Measurements from ENCODE around the gene RAVER2.

Gene RAVER2

DNA sequence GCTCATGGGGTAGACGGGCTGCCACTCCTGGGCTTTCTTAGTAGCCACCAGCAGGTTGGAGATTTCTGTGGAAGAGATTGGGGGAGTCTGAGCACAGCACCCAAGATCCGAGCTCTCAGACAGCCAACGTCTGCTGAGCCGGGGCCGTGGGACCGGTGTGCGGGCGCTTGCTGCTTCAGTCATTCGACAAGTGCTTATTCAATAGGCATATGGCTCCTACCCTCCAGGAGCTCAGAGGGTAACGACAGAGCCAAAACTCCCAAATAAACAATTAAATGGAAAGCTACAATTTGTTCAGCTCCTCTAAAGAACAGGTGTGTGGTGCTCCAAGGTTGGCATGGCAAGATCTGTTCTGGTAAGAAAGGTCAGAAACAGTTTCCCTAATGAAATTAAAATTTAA, 106.0 kb downstream of the RAVER2 start:
- in situ Hi-C loops (cut with MboI; ENCODE audit: low pct_unique_long_range_greater_than_20kb, low sequenced_read_pairs, unreplicated experiment), result loop anchor here (25.0 kb wide), 1 partner anchor 186 kb away; no protein-coding TSS in a partner anchor
- TF ChIP-seq, protein P1, sequence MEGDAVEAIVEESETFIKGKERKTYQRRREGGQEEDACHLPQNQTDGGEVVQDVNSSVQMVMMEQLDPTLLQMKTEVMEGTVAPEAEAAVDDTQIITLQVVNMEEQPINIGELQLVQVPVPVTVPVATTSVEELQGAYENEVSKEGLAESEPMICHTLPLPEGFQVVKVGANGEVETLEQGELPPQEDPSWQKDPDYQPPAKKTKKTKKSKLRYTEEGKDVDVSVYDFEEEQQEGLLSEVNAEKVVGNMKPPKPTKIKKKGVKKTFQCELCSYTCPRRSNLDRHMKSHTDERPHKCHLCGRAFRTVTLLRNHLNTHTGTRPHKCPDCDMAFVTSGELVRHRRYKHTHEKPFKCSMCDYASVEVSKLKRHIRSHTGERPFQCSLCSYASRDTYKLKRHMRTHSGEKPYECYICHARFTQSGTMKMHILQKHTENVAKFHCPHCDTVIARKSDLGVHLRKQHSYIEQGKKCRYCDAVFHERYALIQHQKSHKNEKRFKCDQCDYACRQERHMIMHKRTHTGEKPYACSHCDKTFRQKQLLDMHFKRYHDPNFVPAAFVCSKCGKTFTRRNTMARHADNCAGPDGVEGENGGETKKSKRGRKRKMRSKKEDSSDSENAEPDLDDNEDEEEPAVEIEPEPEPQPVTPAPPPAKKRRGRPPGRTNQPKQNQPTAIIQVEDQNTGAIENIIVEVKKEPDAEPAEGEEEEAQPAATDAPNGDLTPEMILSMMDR (IDR thresholded peaks at IDR 0.05; ENCODE audit: extremely low read depth, insufficient read depth, missing control alignments), result no peak
- no peak for DNase-seq (ENCODE audit: low spot score)

DNA sequence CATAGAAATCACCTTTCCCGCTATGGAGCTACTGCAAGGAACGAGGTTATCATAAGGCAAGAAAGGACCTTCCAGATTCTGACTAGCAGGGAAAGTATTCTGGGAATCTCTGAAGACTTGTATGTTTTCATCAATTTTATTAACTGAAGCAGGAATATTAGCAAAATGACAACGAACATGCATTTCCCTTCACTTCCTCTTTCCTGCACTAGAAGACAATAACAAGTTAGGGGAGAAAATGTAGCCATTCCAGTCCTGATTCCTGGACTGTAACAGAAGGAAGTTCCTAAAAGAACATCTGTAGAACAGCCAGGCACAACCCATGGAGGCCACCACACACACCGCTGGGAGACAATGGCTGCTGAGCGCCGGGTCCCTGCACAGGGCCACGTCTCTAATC, 106.8 kb downstream of the RAVER2 start:
- in situ Hi-C loops (cut with MboI; ENCODE audit: low pct_unique_long_range_greater_than_20kb, low sequenced_read_pairs, unreplicated experiment), result loop anchor here (25.0 kb wide), 1 partner anchor 186 kb away; no protein-coding TSS in a partner anchor
- TF ChIP-seq, protein P1 (IDR thresholded peaks at IDR 0.05; ENCODE audit: extremely low read depth, insufficient read depth, missing control alignments), result no peak
- no peak for DNase-seq (ENCODE audit: low spot score)

DNA sequence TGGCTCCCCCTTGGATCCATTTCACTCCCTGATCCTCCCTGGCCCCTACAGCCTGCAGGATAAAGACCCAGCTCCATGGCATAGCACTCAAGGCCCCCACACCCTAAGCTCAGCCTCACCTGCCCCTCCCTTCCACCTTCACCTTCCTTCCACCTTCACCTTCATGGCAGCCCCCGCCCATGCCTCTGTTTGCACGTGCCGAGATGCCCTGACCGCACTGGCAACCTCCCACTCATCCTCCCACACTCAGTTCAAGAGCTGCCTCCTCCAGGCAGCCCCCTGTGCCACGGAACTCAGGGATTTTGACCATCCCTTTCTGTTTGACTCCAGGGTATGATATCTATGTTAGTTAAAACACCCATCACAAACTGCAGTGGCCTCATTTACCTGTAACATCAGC, 109.8 kb downstream of the RAVER2 start:
- DNase-seq (ENCODE audit: low spot score), result no peak
- TF ChIP-seq, protein P1 (IDR thresholded peaks at IDR 0.05; ENCODE audit: extremely low read depth, insufficient read depth, missing control alignments), result no peak
- in situ Hi-C loops (cut with MboI; ENCODE audit: low pct_unique_long_range_greater_than_20kb, low sequenced_read_pairs, unreplicated experiment), result loop anchor here (25.0 kb wide), 1 partner anchor 183 kb away; no protein-coding TSS in a partner anchor

DNA sequence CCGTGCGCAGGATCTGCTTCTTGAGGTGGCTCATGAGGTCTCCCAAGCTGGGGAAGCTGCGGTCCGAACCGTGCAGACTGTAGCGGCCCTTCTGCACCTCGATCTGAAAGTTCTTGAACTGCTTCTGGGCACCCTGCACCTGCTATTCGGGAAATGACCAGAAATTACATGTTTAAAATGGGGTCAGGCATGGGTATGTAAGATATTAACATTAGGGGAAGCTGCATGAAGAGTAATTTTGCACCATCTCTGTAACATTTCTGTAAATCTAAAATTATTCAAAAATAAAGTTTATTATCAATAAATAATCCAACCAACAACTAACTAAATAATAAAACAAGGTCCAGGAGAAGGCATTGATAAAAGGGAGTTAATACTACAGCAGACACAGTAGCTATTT, 110.7 kb downstream of the RAVER2 start:
- in situ Hi-C loops (cut with MboI; ENCODE audit: low pct_unique_long_range_greater_than_20kb, low sequenced_read_pairs, unreplicated experiment), result loop anchor here (25.0 kb wide), 1 partner anchor 182 kb away; no protein-coding TSS in a partner anchor
- DNase-seq (ENCODE audit: low spot score), result no peak
- TF ChIP-seq, protein P1 (IDR thresholded peaks at IDR 0.05; ENCODE audit: extremely low read depth, insufficient read depth, missing control alignments), result no peak

DNA sequence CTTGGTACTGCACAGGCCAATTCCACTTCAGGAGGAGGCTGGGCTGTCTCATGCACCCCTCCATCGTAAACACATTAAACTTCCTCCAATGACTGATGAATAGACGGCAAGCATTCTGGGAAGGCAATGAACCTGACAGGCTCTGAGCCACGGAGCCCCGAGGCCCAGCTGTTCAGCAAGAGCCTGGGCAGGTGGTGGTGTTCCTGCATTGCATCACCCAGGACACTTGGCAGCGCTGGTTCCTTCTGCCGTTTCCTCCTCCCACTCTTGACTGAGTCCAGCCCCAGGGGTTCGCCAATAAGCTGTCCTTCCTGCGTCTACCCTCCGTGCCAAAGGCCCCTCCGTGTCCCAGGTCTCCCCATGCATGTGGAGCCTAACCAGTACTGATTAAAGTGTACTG, 111.7 kb downstream of the RAVER2 start:
- in situ Hi-C loops (cut with MboI; ENCODE audit: low pct_unique_long_range_greater_than_20kb, low sequenced_read_pairs, unreplicated experiment), result loop anchor here (25.0 kb wide), 1 partner anchor 181 kb away; no protein-coding TSS in a partner anchor
- no peak for DNase-seq (ENCODE audit: low spot score)
- TF ChIP-seq, protein P1 (IDR thresholded peaks at IDR 0.05; ENCODE audit: extremely low read depth, insufficient read depth, missing control alignments), result no peak

DNA sequence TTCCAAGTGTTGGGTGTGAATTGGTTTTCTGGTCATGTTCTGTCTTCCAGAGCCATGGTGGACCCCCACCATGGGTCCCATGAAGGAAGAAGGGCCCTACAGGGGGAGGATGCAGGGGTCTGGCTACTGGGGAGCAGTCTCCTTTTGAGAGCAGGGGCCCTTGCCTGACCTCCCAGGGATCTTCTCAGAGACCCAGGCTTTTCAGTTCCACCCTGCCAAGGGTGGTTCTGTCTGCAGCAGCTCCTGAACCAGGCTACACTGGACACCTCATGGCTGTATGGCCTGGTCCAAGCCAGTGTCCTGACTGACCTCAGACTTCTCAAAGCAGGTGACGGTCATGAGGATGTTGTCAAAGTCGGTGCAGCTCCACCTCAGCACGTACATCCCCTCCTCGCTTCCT, 112.5 kb downstream of the RAVER2 start:
- in situ Hi-C loops (cut with MboI; ENCODE audit: low pct_unique_long_range_greater_than_20kb, low sequenced_read_pairs, unreplicated experiment), result loop anchor here (25.0 kb wide), 1 partner anchor 180 kb away; no protein-coding TSS in a partner anchor
- DNase-seq (ENCODE audit: low spot score), result no peak
- TF ChIP-seq, protein P1 (IDR thresholded peaks at IDR 0.05; ENCODE audit: extremely low read depth, insufficient read depth, missing control alignments), result no peak
